ENCODE data around the gene MAP3K4. TPM values are rescaled to one million over a fixed set of nuclear protein-coding genes. Genes with fewer than 3 reads are reported as not detected.
"Not testable (repeated sequence)": the region's sequence is repeated elsewhere in the genome, so short reads cannot be mapped to it uniquely, and the experiment has no call there.

MAP3K4 gene
- polyA plus RNA-seq, 3 donors = 3.2 to 12.3 (median 3.5) TPM

DNA sequence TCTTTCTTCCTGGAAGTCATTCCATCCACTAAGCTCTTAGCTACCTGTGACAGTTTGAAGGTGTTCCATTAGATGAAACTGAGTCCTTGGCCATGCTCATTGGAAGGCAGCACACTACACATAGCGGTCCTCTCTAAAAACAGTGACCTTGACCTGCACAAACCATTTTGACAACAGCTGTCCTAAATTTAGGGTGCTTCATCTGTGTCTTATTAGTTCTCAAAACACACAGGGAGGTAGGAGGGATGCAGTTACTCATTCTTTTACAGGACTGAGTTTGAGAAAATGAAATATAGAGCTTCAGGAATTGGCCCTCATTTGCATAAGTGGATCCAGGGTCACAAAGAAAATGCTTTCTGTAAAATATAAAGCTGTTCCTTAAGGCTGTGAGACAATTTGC, 20.4 kb upstream of the MAP3K4 start:
- Histone ChIP-seq H3K9me3 (replicated peaks in 1 of 2; ENCODE audit: control insufficient read depth in 1 of 2, insufficient read depth in 1 of 2, low read length in 2 of 2) (no peaks in the 10 kb centered on the region), H3K4me2 (replicated peaks; ENCODE audit: extremely low read depth, low read length, poor library complexity, severe bottlenecking) (no peak overlapping the region), H4K20me1 (ENCODE audit: insufficient read depth, low read length) (no peaks in the 10 kb centered on the region), H3K4me1 (ENCODE audit: control insufficient read depth in 1 of 2, insufficient read depth in 2 of 2, low read length in 2 of 2) (no peaks in the 10 kb centered on the region), H3K36me3 (replicated peaks in 1 of 2; ENCODE audit: control insufficient read depth in 1 of 2, insufficient read depth in 2 of 2, low read length in 2 of 2) (no peaks in the 10 kb centered on the region), H3K9ac (ENCODE audit: insufficient read depth, low read length, poor library complexity, severe bottlenecking) (no peak overlapping the region), H3K4me3 (replicated peaks in 1 of 3; ENCODE audit: low read depth in 2 of 3, low read length in 3 of 3) (no peak overlapping the region), H2AFZ (ENCODE audit: insufficient read depth, low read depth, low read length, poor library complexity, severe bottlenecking) (no peak overlapping the region), H3K27me3 (ENCODE audit: control insufficient read depth in 2 of 2, insufficient read depth in 2 of 2, low read length in 2 of 2) (no peaks in the 10 kb centered on the region), H3K79me2 (ENCODE audit: insufficient read depth, low read length) (no peaks in the 10 kb centered on the region), H3K27ac (ENCODE audit: low read depth in 1 of 2, low read length in 2 of 2) (no peak overlapping the region)
- H3K27ac Mint-ChIP-seq = no peak overlapping the region
- TF ChIP-seq, protein P1, sequence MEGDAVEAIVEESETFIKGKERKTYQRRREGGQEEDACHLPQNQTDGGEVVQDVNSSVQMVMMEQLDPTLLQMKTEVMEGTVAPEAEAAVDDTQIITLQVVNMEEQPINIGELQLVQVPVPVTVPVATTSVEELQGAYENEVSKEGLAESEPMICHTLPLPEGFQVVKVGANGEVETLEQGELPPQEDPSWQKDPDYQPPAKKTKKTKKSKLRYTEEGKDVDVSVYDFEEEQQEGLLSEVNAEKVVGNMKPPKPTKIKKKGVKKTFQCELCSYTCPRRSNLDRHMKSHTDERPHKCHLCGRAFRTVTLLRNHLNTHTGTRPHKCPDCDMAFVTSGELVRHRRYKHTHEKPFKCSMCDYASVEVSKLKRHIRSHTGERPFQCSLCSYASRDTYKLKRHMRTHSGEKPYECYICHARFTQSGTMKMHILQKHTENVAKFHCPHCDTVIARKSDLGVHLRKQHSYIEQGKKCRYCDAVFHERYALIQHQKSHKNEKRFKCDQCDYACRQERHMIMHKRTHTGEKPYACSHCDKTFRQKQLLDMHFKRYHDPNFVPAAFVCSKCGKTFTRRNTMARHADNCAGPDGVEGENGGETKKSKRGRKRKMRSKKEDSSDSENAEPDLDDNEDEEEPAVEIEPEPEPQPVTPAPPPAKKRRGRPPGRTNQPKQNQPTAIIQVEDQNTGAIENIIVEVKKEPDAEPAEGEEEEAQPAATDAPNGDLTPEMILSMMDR (IDR thresholded peaks at IDR 0.05) = no peak
- H3K9me3 Mint-ChIP-seq = peaks cover 0 to 6% (median 0%) of the 10 kb centered on the region in 7 donors
- WGBS (ENCODE audit: insufficient coverage) = no CpG with 5 or more reads among the region's 1 CpG
- no peak overlapping the region for H3K4me3 Mint-ChIP-seq
- no peaks in the 10 kb centered on the region for H3K4me1 Mint-ChIP-seq
- H3K27me3 Mint-ChIP-seq (ENCODE audit: low read depth in 3 of 3) = peaks cover 3 to 8% (median 6%) of the 10 kb centered on the region in 3 donors
- H3K36me3 Mint-ChIP-seq = no peaks in the 10 kb centered on the region
- intact Hi-C loops (cut with micrococcal nuclease) = no loop called here
- DNase-seq = no peak

DNA sequence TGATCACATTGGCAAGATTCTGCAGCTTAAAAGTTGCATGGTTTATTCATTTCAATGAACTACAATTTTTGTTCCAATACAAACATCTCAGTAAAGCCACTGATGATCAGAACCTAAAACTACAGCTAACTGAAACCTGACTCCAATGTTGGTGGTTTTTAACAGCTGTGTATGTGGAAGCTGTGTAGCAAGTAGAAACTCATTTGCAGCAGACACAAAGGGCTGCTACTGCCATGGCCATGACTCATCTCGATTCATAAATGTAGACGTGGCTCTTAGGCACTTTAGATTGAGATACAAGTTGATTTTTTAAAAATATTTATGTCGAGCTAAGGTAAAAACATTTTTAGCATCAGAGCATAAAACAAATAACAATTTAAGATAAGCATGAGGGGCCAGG, 19.5 kb upstream of the MAP3K4 start:
- Mint-ChIP-seq H3K9me3 (peaks cover 0 to 6% (median 0%) of the 10 kb centered on the region in 7 donors), H3K27me3 (ENCODE audit: low read depth in 3 of 3) (peaks cover 4 to 8% (median 6%) of the 10 kb centered on the region in 3 donors), H3K36me3 (no peaks in the 10 kb centered on the region), H3K4me3 (no peak overlapping the region), H3K27ac (no peak overlapping the region), H3K4me1 (no peaks in the 10 kb centered on the region)
- H3K4me2 ChIP-seq (replicated peaks; ENCODE audit: extremely low read depth, low read length, poor library complexity, severe bottlenecking) = no peak overlapping the region
- H3K27ac ChIP-seq (ENCODE audit: low read depth in 1 of 2, low read length in 2 of 2) = no peak overlapping the region
- no peak overlapping the region for H3K4me3 ChIP-seq (replicated peaks in 1 of 3; ENCODE audit: low read depth in 2 of 3, low read length in 3 of 3)
- no peaks in the 10 kb centered on the region for H3K9me3 ChIP-seq (replicated peaks in 1 of 2; ENCODE audit: control insufficient read depth in 1 of 2, insufficient read depth in 1 of 2, low read length in 2 of 2)
- WGBS (ENCODE audit: insufficient coverage) = 80% methylated on average over 1 of the region's 3 CpGs
- no peaks in the 10 kb centered on the region for H3K36me3 ChIP-seq (replicated peaks in 1 of 2; ENCODE audit: control insufficient read depth in 1 of 2, insufficient read depth in 2 of 2, low read length in 2 of 2)
- H3K79me2 ChIP-seq (ENCODE audit: insufficient read depth, low read length) = no peaks in the 10 kb centered on the region
- intact Hi-C loops (cut with micrococcal nuclease) = no loop called here
- TF ChIP-seq, protein P1 (IDR thresholded peaks at IDR 0.05) = no peak
- H3K4me1 ChIP-seq (ENCODE audit: control insufficient read depth in 1 of 2, insufficient read depth in 2 of 2, low read length in 2 of 2) = no peaks in the 10 kb centered on the region
- no peaks in the 10 kb centered on the region for H4K20me1 ChIP-seq (ENCODE audit: insufficient read depth, low read length)
- DNase-seq = no peak
- H2AFZ ChIP-seq (ENCODE audit: insufficient read depth, low read depth, low read length, poor library complexity, severe bottlenecking) = no peak overlapping the region
- no peak overlapping the region for H3K9ac ChIP-seq (ENCODE audit: insufficient read depth, low read length, poor library complexity, severe bottlenecking)
- H3K27me3 ChIP-seq (ENCODE audit: control insufficient read depth in 2 of 2, insufficient read depth in 2 of 2, low read length in 2 of 2) = no peaks in the 10 kb centered on the region

DNA sequence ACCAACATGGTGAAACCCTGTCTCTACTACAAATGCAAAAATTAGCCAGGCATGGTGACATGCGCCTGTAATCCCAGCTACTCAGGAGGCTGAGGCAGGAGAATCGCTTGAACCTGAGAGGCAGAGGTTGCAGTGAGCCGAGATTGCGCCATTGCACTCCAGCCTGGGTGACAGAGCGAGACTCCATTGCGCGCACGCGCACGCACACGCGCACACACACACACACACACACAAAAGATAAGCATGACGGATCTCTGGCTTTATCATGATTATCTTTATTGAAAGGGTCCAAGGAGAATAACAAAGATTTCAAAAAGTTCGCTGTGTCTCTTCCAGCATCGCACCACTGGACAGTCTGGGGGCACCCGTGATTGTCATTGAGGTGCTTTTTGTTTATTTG, 19.0 kb upstream of the MAP3K4 start:
- H3K4me1 ChIP-seq (ENCODE audit: control insufficient read depth in 1 of 2, insufficient read depth in 2 of 2, low read length in 2 of 2); H3K36me3 Mint-ChIP-seq; H3K27me3 ChIP-seq (ENCODE audit: control insufficient read depth in 2 of 2, insufficient read depth in 2 of 2, low read length in 2 of 2); H3K4me2 ChIP-seq (replicated peaks; ENCODE audit: extremely low read depth, low read length, poor library complexity, severe bottlenecking); H3K9me3 Mint-ChIP-seq; H3K4me3 ChIP-seq (replicated peaks in 1 of 3; ENCODE audit: low read depth in 2 of 3, low read length in 3 of 3); H3K9me3 ChIP-seq (replicated peaks in 1 of 2; ENCODE audit: control insufficient read depth in 1 of 2, insufficient read depth in 1 of 2, low read length in 2 of 2); H3K27me3 Mint-ChIP-seq (ENCODE audit: low read depth in 3 of 3); intact Hi-C loops (cut with micrococcal nuclease); H3K27ac ChIP-seq (ENCODE audit: low read depth in 1 of 2, low read length in 2 of 2); H3K36me3 ChIP-seq (replicated peaks in 1 of 2; ENCODE audit: control insufficient read depth in 1 of 2, insufficient read depth in 2 of 2, low read length in 2 of 2); H4K20me1 ChIP-seq (ENCODE audit: insufficient read depth, low read length); H3K4me1 Mint-ChIP-seq; H3K79me2 ChIP-seq (ENCODE audit: insufficient read depth, low read length); H3K4me3 Mint-ChIP-seq; H3K27ac Mint-ChIP-seq; DNase-seq; H3K9ac ChIP-seq (ENCODE audit: insufficient read depth, low read length, poor library complexity, severe bottlenecking); H2AFZ ChIP-seq (ENCODE audit: insufficient read depth, low read depth, low read length, poor library complexity, severe bottlenecking): not testable (repeated sequence)
- 90% methylated on average over 2 of the region's 16 CpGs for WGBS (ENCODE audit: insufficient coverage)

All from CD14-positive monocyte (primary cell).